Activated T-cell treated with anti-CD3 and anti-CD28 coated beads, Interleukin-2, amount 50 U/mL, for 24 hours (primary cell): ENCODE data around the gene NCMAP.

ENCODE experiments used
- DNase-seq: peaks from one replicate; pipeline ENCODE4 v3.0.0-alpha.2; 2020
- H3K27ac Mint-ChIP-seq: 2 replicates; pipeline ENCODE4 v1.8.0; 2020; ENCODE audit warnings: mild to moderate bottlenecking, mixed read lengths
- H3K27me3 Mint-ChIP-seq: 2 replicates; pipeline ENCODE4 v1.8.0; 2020; ENCODE audit warnings: mixed read lengths
- H3K36me3 Mint-ChIP-seq: 2 replicates; pipeline ENCODE4 v1.8.0; 2020; ENCODE audit warnings: low read depth, mixed read lengths
- H3K4me1 Mint-ChIP-seq: 2 replicates; pipeline ENCODE4 v1.8.0; 2020; ENCODE audit warnings: low read depth, mixed read lengths
- H3K4me3 Mint-ChIP-seq: 2 replicates; pipeline ENCODE4 v1.8.0; 2020; ENCODE audit warnings: mild to moderate bottlenecking, moderate library complexity, mixed read lengths
- H3K9me3 Mint-ChIP-seq: 2 replicates; pipeline ENCODE4 v1.8.0; 2020; ENCODE audit warnings: mixed read lengths

The NCMAP gene

GRCh38 chr1:24572301-24572700, 16.4 kb downstream of the NCMAP start:
- Mint-ChIP-seq H3K27me3 (peaks cover 2% of the 10 kb centered on the region), H3K36me3 (no peaks in the 10 kb centered on the region), H3K4me3 (no peak overlapping the region), H3K9me3 (no peaks in the 10 kb centered on the region), H3K27ac (no peak overlapping the region), H3K4me1 (peaks cover 6% of the 10 kb centered on the region)
- no peak for DNase-seq

GRCh38 chr1:24575905-24576587, 20.2 kb downstream of the NCMAP start:
- no peaks in the 10 kb centered on the region for H3K9me3 Mint-ChIP-seq
- no peak overlapping the region for H3K4me3 Mint-ChIP-seq
- H3K27me3 Mint-ChIP-seq: peaks cover 2% of the 10 kb centered on the region
- H3K36me3 Mint-ChIP-seq: no peaks in the 10 kb centered on the region
- H3K4me1 Mint-ChIP-seq: peaks cover 4% of the 10 kb centered on the region
- no peak overlapping the region for H3K27ac Mint-ChIP-seq
- DNase-seq: no peak

GRCh38 chr1:24578846-24579245, 23.0 kb downstream of the NCMAP start:
- no peaks in the 10 kb centered on the region for H3K27me3 Mint-ChIP-seq
- no peak overlapping the region for H3K27ac Mint-ChIP-seq
- no peaks in the 10 kb centered on the region for H3K36me3 Mint-ChIP-seq
- H3K4me3 Mint-ChIP-seq: no peak overlapping the region
- no peak for DNase-seq
- H3K4me1 Mint-ChIP-seq: no peaks in the 10 kb centered on the region
- no peaks in the 10 kb centered on the region for H3K9me3 Mint-ChIP-seq

- H3K4me1 Mint-ChIP-seq: no peaks in the 10 kb centered on the region
- H3K36me3 Mint-ChIP-seq: no peaks in the 10 kb centered on the region
- H3K27me3 Mint-ChIP-seq: no peaks in the 10 kb centered on the region
- DNase-seq: no peak
- H3K27ac Mint-ChIP-seq: no peak overlapping the region
- H3K4me3 Mint-ChIP-seq: no peak overlapping the region
- H3K9me3 Mint-ChIP-seq: no peaks in the 10 kb centered on the region
Measured at GRCh38 chr1:24580756-24581155, 24.9 kb downstream of the NCMAP start.

- Mint-ChIP-seq H3K4me1 (peaks cover 7% of the 10 kb centered on the region), H3K4me3 (no peak overlapping the region), H3K36me3 (no peaks in the 10 kb centered on the region), H3K27me3 (no peaks in the 10 kb centered on the region), H3K27ac (no peak overlapping the region), H3K9me3 (no peaks in the 10 kb centered on the region)
- no peak for DNase-seq
Measured at GRCh38 chr1:24584171-24584647, 28.3 kb downstream of the NCMAP start.

GRCh38 chr1:24586119-24586518, 30.2 kb downstream of the NCMAP start:
- Mint-ChIP-seq H3K36me3 (no peaks in the 10 kb centered on the region), H3K27me3 (no peaks in the 10 kb centered on the region), H3K27ac (no peak overlapping the region), H3K4me3 (no peak overlapping the region), H3K9me3 (no peaks in the 10 kb centered on the region), H3K4me1 (peaks cover 7% of the 10 kb centered on the region)
- DNase-seq: no peak

GRCh38 chr1:24586970-24587820, 31.3 kb downstream of the NCMAP start:
- no peaks in the 10 kb centered on the region for H3K9me3 Mint-ChIP-seq
- peaks cover 7% of the 10 kb centered on the region for H3K4me1 Mint-ChIP-seq
- no peaks in the 10 kb centered on the region for H3K36me3 Mint-ChIP-seq
- no peak for DNase-seq
- no peaks in the 10 kb centered on the region for H3K27me3 Mint-ChIP-seq
- H3K4me3 Mint-ChIP-seq: no peak overlapping the region
- H3K27ac Mint-ChIP-seq: peak overlapping the region; percentile 61

- H3K27ac Mint-ChIP-seq: no peak overlapping the region
- no peaks in the 10 kb centered on the region for H3K9me3 Mint-ChIP-seq
- peaks cover 7% of the 10 kb centered on the region for H3K4me1 Mint-ChIP-seq
- no peak overlapping the region for H3K4me3 Mint-ChIP-seq
- no peaks in the 10 kb centered on the region for H3K36me3 Mint-ChIP-seq
- H3K27me3 Mint-ChIP-seq: no peaks in the 10 kb centered on the region
- DNase-seq: no peak
Measured at GRCh38 chr1:24588573-24588972, 32.7 kb downstream of the NCMAP start.

GRCh38 chr1:24589200-24589599, 33.3 kb downstream of the NCMAP start:
- Mint-ChIP-seq H3K36me3 (no peaks in the 10 kb centered on the region), H3K4me3 (no peak overlapping the region), H3K27me3 (peaks cover 1% of the 10 kb centered on the region), H3K27ac (no peak overlapping the region), H3K4me1 (peaks cover 7% of the 10 kb centered on the region), H3K9me3 (no peaks in the 10 kb centered on the region)
- DNase-seq: no peak

- no peaks in the 10 kb centered on the region for H3K9me3 Mint-ChIP-seq
- H3K27ac Mint-ChIP-seq: peak overlapping the region; percentile 52
- H3K27me3 Mint-ChIP-seq: peaks cover 10% of the 10 kb centered on the region
- H3K4me3 Mint-ChIP-seq: no peak overlapping the region
- DNase-seq: no peak
- H3K36me3 Mint-ChIP-seq: no peaks in the 10 kb centered on the region
- H3K4me1 Mint-ChIP-seq: peaks cover 6% of the 10 kb centered on the region
Measured at GRCh38 chr1:24591781-24592180, 35.9 kb downstream of the NCMAP start.

GRCh38 chr1:24594328-24594598, 38.4 kb downstream of the NCMAP start:
- H3K27ac Mint-ChIP-seq: no peak overlapping the region
- no peak for DNase-seq
- no peak overlapping the region for H3K4me3 Mint-ChIP-seq
- no peaks in the 10 kb centered on the region for H3K4me1 Mint-ChIP-seq
- no peaks in the 10 kb centered on the region for H3K9me3 Mint-ChIP-seq
- no peaks in the 10 kb centered on the region for H3K36me3 Mint-ChIP-seq
- peaks cover 12% of the 10 kb centered on the region for H3K27me3 Mint-ChIP-seq

- H3K4me1 Mint-ChIP-seq: no peaks in the 10 kb centered on the region
- peaks cover 12% of the 10 kb centered on the region for H3K27me3 Mint-ChIP-seq
- H3K27ac Mint-ChIP-seq: no peak overlapping the region
- no peaks in the 10 kb centered on the region for H3K9me3 Mint-ChIP-seq
- no peaks in the 10 kb centered on the region for H3K36me3 Mint-ChIP-seq
- no peak for DNase-seq
- no peak overlapping the region for H3K4me3 Mint-ChIP-seq
Measured at GRCh38 chr1:24596401-24596880, 40.6 kb downstream of the NCMAP start.

- no peaks in the 10 kb centered on the region for H3K4me1 Mint-ChIP-seq
- no peaks in the 10 kb centered on the region for H3K36me3 Mint-ChIP-seq
- H3K27ac Mint-ChIP-seq: no peak overlapping the region
- H3K4me3 Mint-ChIP-seq: no peak overlapping the region
- no peak for DNase-seq
- H3K27me3 Mint-ChIP-seq: peaks cover 11% of the 10 kb centered on the region
- H3K9me3 Mint-ChIP-seq: no peaks in the 10 kb centered on the region
Measured at GRCh38 chr1:24599265-24599664, 43.4 kb downstream of the NCMAP start.

GRCh38 chr1:24600551-24600950, 44.7 kb downstream of the NCMAP start:
- Mint-ChIP-seq H3K4me1 (no peaks in the 10 kb centered on the region), H3K27ac (no peak overlapping the region), H3K4me3 (no peak overlapping the region), H3K27me3 (peaks cover 7% of the 10 kb centered on the region), H3K9me3 (no peaks in the 10 kb centered on the region), H3K36me3 (no peaks in the 10 kb centered on the region)
- no peak for DNase-seq
